Kidney epithelial cell (primary cell): Measurements from ENCODE around the gene BTBD9. TPM values are rescaled to one million over a fixed set of nuclear protein-coding genes. Genes with fewer than 3 reads are reported as not detected.

ENCODE experiments used
- DNase-seq: peaks from one replicate; pipeline ENCODE4 v3.0.0-alpha.2; 2010; ENCODE audit warnings: low read depth
- H3K27me3 ChIP-seq: 2 replicates; pipeline ENCODE4 v1.6.0; 2011; ENCODE audit warnings: low read length; ENCODE audit not compliant: control insufficient read depth, insufficient read depth
- H3K36me3 ChIP-seq: 2 replicates; pipeline ENCODE4 v1.5.1; 2011; ENCODE audit warnings: low read length; ENCODE audit not compliant: control insufficient read depth, insufficient read depth
- H3K4me3 ChIP-seq: 2 replicates; pipeline ENCODE4 v1.5.1; 2011; ENCODE audit warnings: low read depth, mild to moderate bottlenecking, control low read depth, low read length
- total RNA-seq: library from RNA; depleted of rRNA; stranded (reverse); fragments of >200 nt; gene quantifications from 2 replicates; pipeline ENCODE4 v1.2.3, GENCODE V29; 2015
- TF ChIP-seq, protein P1 (sequence below): IDR thresholded peaks from 2 replicates; pipeline ENCODE4 v1.5.1; 2011; ENCODE audit warnings: mild to moderate bottlenecking, moderate library complexity, low read length, control low read depth, inconsistent platforms; ENCODE audit not compliant: insufficient read depth, poor library complexity, severe bottlenecking

The BTBD9 gene
- total RNA-seq, 1 donor from 2014 or later, result 7.3 TPM

DNA sequence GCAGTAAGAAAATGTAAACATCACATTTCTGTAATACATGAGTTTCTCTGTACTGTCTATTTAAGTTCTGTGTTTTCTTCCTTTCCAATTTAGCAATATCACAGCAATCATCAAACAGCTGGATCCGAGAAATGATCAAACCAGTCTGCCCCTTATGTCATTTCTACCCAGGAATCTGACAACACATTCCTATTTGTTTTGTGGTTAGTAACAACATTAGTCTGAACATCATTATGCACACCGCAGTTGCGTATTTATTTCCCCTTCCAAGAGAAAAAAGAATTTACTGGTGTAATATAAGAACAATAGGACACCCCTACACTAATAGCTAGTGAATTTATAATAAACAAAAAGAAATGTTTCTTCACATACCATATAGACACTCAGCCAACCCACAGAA is 179.5 kb downstream of the BTBD9 start:
- Histone ChIP-seq H3K36me3 (no peaks in the 10 kb centered on the region), H3K4me3 (no peak overlapping the region), H3K27me3 (no peaks in the 10 kb centered on the region)
- DNase-seq, result no peak
- TF ChIP-seq, protein P1, sequence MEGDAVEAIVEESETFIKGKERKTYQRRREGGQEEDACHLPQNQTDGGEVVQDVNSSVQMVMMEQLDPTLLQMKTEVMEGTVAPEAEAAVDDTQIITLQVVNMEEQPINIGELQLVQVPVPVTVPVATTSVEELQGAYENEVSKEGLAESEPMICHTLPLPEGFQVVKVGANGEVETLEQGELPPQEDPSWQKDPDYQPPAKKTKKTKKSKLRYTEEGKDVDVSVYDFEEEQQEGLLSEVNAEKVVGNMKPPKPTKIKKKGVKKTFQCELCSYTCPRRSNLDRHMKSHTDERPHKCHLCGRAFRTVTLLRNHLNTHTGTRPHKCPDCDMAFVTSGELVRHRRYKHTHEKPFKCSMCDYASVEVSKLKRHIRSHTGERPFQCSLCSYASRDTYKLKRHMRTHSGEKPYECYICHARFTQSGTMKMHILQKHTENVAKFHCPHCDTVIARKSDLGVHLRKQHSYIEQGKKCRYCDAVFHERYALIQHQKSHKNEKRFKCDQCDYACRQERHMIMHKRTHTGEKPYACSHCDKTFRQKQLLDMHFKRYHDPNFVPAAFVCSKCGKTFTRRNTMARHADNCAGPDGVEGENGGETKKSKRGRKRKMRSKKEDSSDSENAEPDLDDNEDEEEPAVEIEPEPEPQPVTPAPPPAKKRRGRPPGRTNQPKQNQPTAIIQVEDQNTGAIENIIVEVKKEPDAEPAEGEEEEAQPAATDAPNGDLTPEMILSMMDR, result no peak

DNA sequence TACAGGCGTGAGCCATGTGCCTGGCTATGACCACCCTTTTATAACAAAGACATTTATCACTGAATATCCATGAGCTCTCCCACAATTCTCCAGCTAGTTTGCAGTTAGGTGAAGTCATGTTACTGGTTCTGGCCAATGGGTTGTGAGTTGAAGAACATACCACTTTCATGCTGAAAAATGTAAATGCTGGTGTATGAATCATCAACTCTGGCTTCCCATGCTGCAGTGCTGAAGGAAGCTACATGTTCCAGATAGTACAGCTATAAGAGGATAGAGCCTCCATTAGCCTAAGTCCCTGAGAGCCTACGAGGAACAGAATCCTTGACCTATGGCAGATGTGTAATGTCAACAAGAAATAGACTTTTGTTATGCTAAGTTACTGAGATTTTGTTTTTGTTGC is 180.4 kb downstream of the BTBD9 start:
- Histone ChIP-seq H3K27me3 (no peaks in the 10 kb centered on the region), H3K4me3 (no peak overlapping the region), H3K36me3 (no peaks in the 10 kb centered on the region)
- DNase-seq, result no peak
- TF ChIP-seq, protein P1, result no peak

DNA sequence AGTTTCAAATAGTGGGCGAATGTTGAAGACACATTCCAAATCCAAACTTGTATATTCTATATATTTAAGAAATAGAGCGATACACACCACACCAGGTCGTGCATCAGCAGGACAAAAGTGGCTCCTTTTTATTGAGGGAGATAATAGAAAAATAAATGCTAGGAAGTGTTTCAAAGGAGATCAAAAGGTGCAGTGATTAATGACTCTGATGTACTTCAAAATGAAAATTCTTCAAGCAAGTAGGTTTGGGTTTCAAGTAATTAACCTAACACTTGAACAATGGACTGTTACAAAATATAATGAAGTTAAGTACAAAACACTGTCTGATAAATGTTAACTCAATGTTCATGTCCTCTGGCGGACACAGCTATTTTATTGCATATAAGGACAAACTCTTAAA is 185.9 kb downstream of the BTBD9 start:
- no peak overlapping the region for H3K4me3 ChIP-seq
- no peaks in the 10 kb centered on the region for H3K27me3 ChIP-seq
- DNase-seq, result no peak
- TF ChIP-seq, protein P1, result no peak
- no peaks in the 10 kb centered on the region for H3K36me3 ChIP-seq

DNA sequence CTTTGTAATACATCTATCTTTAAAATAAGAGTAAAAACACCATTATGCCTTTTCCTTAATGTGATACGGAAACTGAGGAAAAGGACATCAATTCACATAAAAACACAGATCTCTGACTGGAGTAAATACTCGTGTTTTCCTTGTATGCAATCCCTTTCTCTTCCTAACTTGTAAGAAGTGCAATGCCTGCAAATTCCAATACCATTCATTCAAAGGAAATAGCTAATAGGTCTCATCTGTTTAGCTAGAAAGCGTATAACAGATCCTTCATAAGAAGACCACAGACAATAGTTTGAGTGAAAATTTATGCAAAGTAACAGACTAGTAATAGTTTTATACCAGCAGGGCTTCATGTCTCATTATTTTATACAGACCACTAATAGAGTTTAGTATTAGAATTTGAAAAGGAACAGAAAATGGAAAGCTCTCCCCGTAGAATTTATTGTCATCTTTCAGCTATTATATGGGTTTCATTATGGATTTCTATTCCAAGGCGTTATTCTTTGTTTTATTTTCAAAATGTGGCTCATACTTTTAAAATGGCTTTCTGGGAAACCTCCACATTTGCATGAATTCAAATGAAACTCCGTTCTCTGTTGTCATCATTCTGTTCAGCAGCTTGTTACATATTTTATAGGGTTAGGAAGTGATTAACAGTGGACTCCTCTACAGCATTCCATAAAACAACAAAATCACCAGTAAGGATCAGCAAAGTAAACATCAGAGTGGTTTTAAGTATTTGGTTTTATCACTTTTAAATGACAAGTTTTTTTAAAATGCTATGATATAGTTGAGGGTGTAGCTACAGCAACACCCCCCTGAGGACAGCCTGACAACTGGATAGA is 186.7 kb downstream of the BTBD9 start:
- H3K4me3 ChIP-seq, result no peak overlapping the region
- H3K36me3 ChIP-seq, result no peaks in the 10 kb centered on the region
- no peak for DNase-seq
- TF ChIP-seq, protein P1, result no peak
- no peaks in the 10 kb centered on the region for H3K27me3 ChIP-seq

DNA sequence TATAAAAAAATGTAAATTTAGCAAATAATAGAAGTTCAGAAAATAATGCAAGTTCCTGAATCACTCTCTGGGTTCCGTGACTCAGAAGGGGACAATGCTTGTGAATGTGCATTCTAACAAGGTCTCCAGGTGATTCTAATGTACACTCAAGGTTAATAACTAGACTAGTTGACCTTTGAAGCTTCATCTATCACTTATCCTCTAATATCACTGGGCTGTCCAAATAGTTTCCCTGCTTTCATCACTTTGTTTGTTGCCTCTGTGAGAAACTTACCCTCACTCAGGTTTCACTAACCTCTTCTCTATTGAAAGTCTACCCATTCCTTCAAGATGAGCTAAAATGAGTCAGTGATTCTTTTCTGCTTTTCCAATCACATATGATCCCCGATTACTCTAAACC is 189.0 kb downstream of the BTBD9 start:
- TF ChIP-seq, protein P1, result no peak
- Histone ChIP-seq H3K27me3 (no peaks in the 10 kb centered on the region), H3K4me3 (no peak overlapping the region), H3K36me3 (no peaks in the 10 kb centered on the region)
- DNase-seq, result no peak

DNA sequence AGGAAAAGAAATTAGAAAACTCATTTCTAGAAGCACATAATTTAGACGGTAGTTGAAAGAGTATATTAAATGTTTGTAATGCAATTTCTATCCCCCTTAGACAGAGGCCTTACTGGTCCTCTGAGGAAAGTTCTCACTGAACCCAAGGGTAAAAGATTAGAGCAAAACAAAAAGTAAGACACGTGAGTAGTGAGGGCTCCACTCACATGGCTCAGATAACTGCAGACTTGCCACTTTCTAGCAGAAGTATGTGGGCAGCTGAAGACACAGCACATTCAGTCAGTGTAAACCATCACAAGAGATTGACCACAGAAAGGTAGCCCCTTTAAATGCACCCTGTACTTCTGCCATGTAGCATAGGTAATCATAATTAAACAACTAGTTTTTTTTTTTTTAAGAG is 193.8 kb downstream of the BTBD9 start:
- TF ChIP-seq, protein P1, result no peak
- no peak for DNase-seq
- Histone ChIP-seq H3K36me3 (no peaks in the 10 kb centered on the region), H3K4me3 (no peak overlapping the region), H3K27me3 (no peaks in the 10 kb centered on the region)
